Measurements from ENCODE around the gene AGAP1. TPM values are rescaled to one million over a fixed set of nuclear protein-coding genes. Genes with fewer than 3 reads are reported as not detected.

Gene AGAP1
- total RNA-seq, 2 donors from 2014 or later = 32.8 to 34.7 TPM

DNA sequence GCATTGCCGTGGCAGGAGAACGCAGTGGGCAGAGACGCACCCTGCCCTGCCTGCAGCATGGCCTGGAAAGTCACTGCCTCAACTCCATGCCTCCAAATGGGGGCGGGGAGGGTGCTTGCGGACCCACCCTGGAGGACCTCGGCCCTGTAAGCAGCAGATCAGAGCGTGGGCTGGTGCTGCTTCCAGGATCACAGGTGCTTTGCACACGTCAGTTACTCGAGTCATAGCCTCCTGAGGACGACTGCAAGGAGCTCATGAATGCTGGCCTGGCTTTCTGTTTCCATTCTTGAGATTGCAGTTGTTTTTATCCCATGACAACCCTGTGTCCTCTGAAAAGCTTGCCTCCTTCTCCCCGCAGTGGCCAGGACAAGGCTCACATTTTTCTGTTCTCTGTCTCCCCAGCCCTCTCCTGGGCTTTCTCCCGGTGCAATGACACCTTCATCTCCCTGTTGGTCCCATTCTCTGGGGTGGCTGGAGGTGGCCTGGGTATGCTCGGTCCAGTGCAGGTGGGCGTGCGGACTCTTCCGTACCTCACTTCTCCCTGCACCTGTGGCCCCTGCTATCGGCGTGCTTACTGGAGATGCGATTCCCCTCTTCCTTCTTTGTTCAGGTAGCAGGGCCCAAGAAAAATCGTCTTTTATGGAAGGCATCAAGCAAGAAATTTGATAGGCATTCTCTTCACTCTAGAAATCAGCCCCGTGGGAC is 466.3 kb downstream of the AGAP1 start:
- no peaks in the 10 kb centered on the region for H3K36me3 Mint-ChIP-seq (ENCODE audit: low read depth)
- H3K27me3 ChIP-seq (ENCODE audit: control insufficient read depth, insufficient read depth, low read length, poor library complexity, severe bottlenecking) = no peaks in the 10 kb centered on the region
- DNase-seq = no peak
- no peaks in the 10 kb centered on the region for H3K9me3 ChIP-seq (ENCODE audit: control insufficient read depth, low read length)
- peaks cover 1% of the 10 kb centered on the region for H3K27me3 Mint-ChIP-seq (ENCODE audit: insufficient read depth)
- no peak for TF ChIP-seq CTCF (conservative IDR thresholded peaks at IDR 0.05)
- no peak overlapping the region for H3K9ac ChIP-seq (ENCODE audit: extremely low read depth, low read length, poor library complexity, severe bottlenecking)
- no peak overlapping the region for H3K4me3 Mint-ChIP-seq
- no peak overlapping the region for H3K4me3 ChIP-seq (ENCODE audit: low read length)
- no peak overlapping the region for H3K27ac Mint-ChIP-seq
- H3K4me1 ChIP-seq (ENCODE audit: control insufficient read depth, insufficient read depth, low read length) = no peaks in the 10 kb centered on the region
- no peaks in the 10 kb centered on the region for H3K9me3 Mint-ChIP-seq
- H3K4me1 Mint-ChIP-seq = peaks cover 6% of the 10 kb centered on the region
- no peaks in the 10 kb centered on the region for H3K36me3 ChIP-seq (ENCODE audit: control insufficient read depth, insufficient read depth, low read length)
- whole genome bisulfite sequencing, 2 experiments (ENCODE audit: insufficient coverage in 1 of 2, insufficient read length in 1 of 2) = 92 to 96% methylated on average over 16 to 21 of the region's 21 CpGs
- H3K27ac ChIP-seq (ENCODE audit: low read depth, low read length) = no peak overlapping the region

DNA sequence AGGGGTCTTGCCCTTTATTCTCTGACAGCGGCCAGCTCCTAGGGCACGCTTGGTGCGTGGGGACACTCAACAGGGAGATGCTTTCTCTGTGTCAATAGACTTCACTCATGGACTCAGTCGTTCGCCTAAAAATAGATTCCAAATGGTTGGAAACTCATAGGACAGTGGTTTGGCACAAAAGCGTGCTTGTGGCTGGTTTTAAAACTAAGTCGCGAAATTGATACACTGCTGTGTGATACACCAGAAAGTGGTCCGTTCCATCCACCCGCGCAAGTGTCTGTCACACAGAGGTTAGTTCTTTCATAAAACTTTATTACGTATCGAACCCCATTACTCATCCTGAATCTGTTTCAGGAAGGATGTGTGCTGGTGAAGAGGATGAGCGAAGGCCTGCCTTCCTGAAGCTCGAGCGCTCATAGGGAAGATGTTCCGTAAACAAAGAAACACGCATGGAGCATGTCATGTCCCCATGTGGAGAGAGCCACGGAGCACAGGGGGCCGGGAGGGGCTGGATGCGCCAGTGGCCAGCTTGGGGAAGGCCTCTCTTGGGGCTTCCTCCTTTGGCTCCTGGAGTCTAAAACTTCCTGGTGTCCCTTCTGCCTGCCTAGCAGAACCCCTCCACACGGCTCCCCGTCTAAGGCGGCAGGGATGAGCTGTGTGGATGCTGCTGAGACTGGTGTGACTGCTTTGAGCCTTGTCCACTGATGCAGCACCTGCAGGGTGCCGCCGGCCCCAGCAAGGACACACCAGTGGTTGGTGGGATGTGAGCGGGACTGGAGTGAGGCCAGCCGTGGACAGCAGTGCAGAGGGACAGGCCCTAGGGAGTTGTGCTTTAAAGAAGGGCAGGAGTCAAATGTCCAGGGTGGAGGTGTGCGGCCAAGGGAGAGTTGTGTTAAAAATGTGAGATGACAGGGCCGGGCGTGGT is 467.1 kb downstream of the AGAP1 start:
- H3K27me3 Mint-ChIP-seq (ENCODE audit: insufficient read depth) = peaks cover 2% of the 10 kb centered on the region
- no peak overlapping the region for H3K4me3 ChIP-seq (ENCODE audit: low read length)
- no peaks in the 10 kb centered on the region for H3K36me3 Mint-ChIP-seq (ENCODE audit: low read depth)
- WGBS, 2 experiments (ENCODE audit: insufficient coverage in 1 of 2, insufficient read length in 1 of 2) = 93 to 95% methylated on average over 29 to 31 of the region's 31 CpGs
- no peak overlapping the region for H3K9ac ChIP-seq (ENCODE audit: extremely low read depth, low read length, poor library complexity, severe bottlenecking)
- no peak overlapping the region for H3K27ac ChIP-seq (ENCODE audit: low read depth, low read length)
- H3K27ac Mint-ChIP-seq = no peak overlapping the region
- no peak for DNase-seq
- H3K9me3 Mint-ChIP-seq = no peaks in the 10 kb centered on the region
- TF ChIP-seq CTCF (conservative IDR thresholded peaks at IDR 0.05) = no peak
- no peaks in the 10 kb centered on the region for H3K4me1 ChIP-seq (ENCODE audit: control insufficient read depth, insufficient read depth, low read length)
- H3K9me3 ChIP-seq (ENCODE audit: control insufficient read depth, low read length) = no peaks in the 10 kb centered on the region
- H3K36me3 ChIP-seq (ENCODE audit: control insufficient read depth, insufficient read depth, low read length) = no peaks in the 10 kb centered on the region
- no peak overlapping the region for H3K4me3 Mint-ChIP-seq
- peaks cover 6% of the 10 kb centered on the region for H3K4me1 Mint-ChIP-seq
- H3K27me3 ChIP-seq (ENCODE audit: control insufficient read depth, insufficient read depth, low read length, poor library complexity, severe bottlenecking) = no peaks in the 10 kb centered on the region

DNA sequence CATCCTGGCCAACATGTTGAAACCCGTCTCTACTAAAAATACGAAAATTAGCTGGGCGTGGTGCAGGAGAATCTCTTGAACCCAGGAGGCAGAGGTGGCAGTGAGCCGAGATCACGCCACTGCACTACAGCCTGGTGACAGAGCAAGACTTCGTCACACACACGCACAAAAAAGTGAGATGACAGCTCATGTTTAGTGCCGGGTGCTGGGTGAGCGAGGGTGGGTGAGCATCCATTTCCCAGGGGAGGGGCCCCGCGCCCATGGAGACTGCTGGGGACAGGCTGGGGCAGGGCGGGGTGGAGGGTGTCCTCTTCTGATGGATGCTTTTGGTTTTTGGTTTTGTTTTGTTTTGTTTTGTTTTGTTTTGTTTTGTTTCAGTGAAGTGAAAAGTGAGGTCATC is 467.9 kb downstream of the AGAP1 start:
- no peaks in the 10 kb centered on the region for H3K4me1 ChIP-seq (ENCODE audit: control insufficient read depth, insufficient read depth, low read length)
- Mint-ChIP-seq H3K4me1 (peaks cover 6% of the 10 kb centered on the region), H3K27me3 (ENCODE audit: insufficient read depth) (peaks cover 2% of the 10 kb centered on the region), H3K27ac (no peak overlapping the region), H3K36me3 (ENCODE audit: low read depth) (no peaks in the 10 kb centered on the region), H3K9me3 (no peaks in the 10 kb centered on the region), H3K4me3 (no peak overlapping the region)
- no peaks in the 10 kb centered on the region for H3K9me3 ChIP-seq (ENCODE audit: control insufficient read depth, low read length)
- no peak overlapping the region for H3K27ac ChIP-seq (ENCODE audit: low read depth, low read length)
- H3K9ac ChIP-seq (ENCODE audit: extremely low read depth, low read length, poor library complexity, severe bottlenecking) = no peak overlapping the region
- no peak for TF ChIP-seq CTCF (conservative IDR thresholded peaks at IDR 0.05)
- DNase-seq = no peak
- no peaks in the 10 kb centered on the region for H3K36me3 ChIP-seq (ENCODE audit: control insufficient read depth, insufficient read depth, low read length)
- no peaks in the 10 kb centered on the region for H3K27me3 ChIP-seq (ENCODE audit: control insufficient read depth, insufficient read depth, low read length, poor library complexity, severe bottlenecking)
- WGBS, 2 experiments (ENCODE audit: insufficient coverage in 1 of 2, insufficient read length in 1 of 2) = 92 to 93% methylated on average over 10 to 12 of the region's 12 CpGs
- no peak overlapping the region for H3K4me3 ChIP-seq (ENCODE audit: low read length)

Data from endodermal cell (in vitro differentiated cells).